Hematopoietic multipotent progenitor cell treated with erythropoietin and hydrocortisone succinate and interleukin-3 and kit ligand, for 6 days (in vitro differentiated cells): ENCODE results near the gene PIK3AP1.

Experiments
- DNase-seq: peaks from one replicate; pipeline ENCODE4 v3.0.0-alpha.2; 2015

Gene PIK3AP1

DNA sequence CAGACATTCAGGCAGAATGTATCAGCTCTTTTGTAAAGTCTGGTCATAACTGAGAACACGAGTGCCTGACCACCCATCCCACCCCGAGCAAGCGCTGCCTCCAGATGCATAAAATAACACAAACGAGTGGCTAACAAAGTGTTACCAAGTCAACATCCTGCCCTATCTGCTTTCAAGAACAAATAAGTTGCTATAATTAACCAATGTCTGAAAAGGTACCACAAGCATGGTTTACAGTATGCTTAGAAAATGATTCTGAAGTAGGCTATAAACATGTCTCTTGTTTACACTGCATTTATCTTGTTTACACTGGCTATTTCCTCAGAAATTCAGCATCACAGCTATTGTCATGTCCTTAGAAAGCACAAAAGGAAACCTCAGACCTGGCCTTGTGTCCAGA lies 49.5 kb downstream of the PIK3AP1 start:
- no peak for DNase-seq

DNA sequence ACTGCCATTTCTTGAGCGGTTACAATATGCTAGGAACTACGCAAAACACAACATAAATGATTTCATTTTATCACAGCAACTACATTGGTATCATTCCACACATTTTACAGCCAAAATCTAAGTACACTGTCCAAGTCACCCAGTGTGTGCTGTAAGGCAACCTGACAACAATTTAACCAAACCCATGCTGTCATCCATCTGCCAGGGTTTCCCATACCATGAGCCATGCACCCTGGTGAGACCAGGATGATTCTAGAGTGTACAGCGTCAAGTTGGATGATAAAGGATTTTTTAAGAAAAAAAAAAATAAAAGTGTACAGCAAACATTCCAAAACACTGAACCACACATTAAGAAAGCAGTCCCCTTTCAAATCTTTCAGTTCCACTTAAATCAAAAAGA lies 52.9 kb downstream of the PIK3AP1 start:
- DNase-seq: no peak

DNA sequence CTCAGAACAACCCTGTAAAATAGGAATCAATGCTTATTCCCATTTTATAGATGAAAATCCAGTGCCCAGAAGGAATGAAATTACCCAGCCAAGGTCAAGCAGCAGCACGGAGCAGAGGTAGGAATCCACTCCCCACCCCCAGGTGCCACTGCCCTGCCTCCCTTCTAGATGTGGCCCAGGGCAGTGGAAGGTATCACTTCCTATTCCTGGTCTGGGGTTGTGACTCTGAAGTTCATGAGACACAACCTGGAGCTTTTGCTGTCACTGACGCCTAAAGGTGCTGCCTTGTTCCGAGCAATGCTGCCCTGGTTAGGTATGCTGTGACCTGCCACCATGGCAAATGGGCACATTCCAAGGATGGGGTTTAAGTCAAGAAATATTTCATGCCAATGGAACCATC lies 53.6 kb downstream of the PIK3AP1 start:
- DNase-seq: no peak

DNA sequence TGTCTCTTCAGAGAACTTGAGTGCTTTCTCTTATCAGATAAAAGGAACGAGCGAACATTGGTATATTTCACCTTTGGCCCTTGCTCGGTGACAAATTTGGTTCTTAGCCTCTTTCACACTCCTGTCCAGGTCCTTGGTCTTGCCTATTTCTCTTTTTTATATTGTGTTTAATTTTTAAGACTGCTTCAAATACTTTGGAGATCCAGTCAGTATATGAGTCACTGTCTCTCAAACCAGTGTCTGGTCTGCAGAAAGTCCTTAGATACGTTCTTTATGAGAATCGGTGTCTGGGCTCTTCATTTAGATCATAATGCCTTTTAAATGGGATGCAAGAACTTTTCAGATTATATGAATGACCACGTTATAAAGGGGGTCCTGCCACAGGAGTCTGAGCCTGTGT lies 55.0 kb downstream of the PIK3AP1 start:
- no peak for DNase-seq

DNA sequence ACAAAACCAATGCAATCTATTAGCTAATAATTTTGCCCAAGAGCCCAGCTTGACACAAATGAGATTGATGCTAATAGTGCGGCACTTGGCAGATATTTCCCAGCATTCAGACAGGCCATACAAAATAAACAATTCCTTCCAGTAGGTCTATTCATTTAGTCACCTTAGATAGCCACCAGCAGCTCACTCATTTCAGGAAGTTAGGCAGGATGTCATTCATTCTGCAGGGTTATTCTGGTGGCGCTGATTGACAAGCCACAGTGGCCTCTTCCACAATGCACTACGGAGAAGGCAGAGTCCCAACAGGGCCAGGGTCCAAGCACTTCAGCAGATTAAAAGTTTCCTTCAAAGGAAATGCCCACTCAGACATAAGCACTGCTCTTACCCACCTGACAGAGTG lies 55.8 kb downstream of the PIK3AP1 start:
- no peak for DNase-seq

DNA sequence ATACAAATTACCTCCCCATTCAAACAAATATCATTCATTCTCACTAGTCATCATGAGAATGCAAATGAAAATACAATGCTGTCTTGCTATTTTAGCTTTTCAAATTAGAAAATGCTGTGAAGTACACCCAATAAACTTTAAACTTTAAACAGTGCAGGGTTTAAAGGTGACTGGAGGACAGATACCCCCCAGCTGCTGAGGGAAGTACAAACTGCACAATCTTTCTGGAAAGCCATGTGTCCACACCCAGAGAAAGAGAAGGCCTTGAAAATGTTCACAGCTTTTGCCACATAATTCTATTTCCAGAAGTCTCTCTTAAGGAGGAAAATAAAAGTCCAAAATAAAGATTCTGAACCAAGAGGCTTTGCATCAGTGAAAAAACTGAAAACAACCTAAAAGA lies 56.5 kb downstream of the PIK3AP1 start:
- no peak for DNase-seq

DNA sequence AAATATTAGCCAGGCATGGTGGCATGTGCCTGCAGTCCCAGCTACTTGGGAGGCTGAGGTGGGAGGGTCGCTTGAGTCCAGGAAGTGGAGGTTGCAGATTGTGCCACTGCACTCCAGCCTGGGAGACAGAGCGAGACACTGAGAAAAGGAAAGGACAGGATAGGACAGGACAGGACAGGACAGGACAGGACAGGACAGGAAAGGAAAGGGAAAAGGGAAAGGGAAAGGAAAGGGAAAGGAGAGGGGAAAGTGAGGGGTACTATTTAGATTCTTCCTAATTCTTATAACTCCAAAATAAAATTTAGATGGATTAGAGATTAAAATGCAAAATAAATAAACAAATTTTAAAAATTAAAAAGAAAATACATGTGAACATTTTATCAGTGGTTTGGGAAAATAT lies 58.7 kb downstream of the PIK3AP1 start:
- no peak for DNase-seq

DNA sequence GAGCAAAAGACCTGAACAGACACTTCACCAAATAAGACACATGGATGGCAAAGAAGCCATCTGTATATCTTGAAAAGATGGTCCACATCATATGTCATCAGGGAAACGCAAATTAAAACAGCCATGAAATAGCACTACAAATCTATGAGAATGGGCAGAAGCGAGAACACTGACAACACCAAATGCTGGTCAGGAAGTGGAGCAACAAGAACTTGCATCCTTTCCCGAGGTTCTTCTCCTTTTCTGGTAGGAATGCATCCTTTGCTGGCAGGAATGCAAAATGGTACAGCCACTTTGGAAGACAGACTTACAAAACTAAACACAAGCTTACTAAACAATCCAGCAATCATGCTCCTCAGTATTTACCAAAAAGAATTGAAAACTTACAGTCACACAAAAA lies 60.0 kb downstream of the PIK3AP1 start:
- DNase-seq: no peak

DNA sequence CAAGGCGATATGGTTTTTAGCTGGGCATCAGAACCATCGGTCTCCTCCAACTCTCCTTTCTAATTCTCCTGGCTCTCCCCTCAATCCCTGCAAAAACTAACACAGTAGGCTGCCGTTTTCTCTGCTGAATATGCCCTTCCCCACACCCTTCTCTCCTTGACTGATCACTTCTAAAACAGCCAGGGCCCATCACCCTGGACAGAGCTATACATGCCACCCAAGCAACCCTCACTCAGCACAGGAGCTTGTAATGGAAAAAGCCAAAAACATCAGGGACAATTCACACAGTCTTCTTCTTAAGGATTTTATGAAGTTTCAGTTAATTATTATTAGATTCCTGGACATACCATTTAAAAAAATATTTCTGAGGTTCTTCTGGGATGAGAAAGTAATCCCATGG lies 61.5 kb downstream of the PIK3AP1 start:
- DNase-seq: no peak

DNA sequence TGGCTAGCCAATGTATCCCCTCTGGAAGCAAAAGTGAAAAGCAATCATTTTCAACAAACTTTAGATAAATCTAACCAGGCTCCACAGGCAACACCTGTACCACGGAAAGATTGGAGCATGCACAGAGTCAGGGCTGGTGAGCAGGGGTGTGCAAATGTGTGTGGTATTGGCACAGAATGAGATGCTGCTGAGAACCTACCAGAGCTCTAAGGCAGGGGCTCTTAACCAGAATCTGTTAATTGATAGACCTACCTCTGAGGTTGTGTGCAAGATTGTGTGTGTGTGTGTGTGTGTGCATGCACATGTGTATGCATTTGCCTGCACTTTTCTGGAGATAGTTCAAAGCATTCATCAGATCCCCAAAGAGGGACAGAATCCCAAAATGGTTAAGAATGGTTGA lies 62.9 kb downstream of the PIK3AP1 start:
- DNase-seq: no peak

DNA sequence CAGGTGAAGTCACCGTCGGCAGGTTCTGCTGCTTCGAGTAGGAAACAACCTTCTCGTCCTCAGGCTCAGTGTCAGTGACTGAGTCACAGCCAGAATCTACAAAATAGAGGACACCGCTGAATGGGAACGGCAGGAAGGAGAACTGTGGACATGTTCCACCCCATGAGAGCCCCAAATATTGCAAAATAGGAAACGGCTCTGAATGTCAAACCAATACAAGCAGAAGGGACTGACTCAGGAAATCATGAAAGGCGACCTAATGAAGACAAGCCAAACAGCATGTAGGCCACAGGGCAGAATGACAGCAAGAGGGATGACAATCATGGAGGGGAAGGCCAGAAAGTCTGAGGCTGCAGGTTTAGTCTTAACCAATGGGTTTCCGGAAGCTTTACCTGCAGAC lies 63.5 kb downstream of the PIK3AP1 start:
- DNase-seq: peak; percentile 61

DNA sequence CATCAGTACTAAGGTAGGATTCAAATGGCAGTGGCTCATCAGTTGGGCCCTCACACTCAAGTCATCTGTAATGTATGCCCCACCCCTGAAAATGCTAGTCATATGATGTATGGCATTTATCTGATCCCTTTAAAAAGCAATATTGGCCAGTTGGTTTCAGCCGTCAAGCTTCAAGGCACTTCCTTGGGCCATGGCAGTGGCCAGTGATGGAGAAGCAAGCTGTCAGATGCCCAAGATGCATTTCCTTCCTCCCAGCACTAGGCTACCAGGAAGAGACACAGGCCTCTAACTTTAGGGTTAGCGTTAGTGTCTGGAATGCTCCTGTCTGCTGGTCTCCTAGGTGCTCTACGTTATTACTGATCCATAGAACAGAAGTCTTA lies 64.1 kb downstream of the PIK3AP1 start:
- DNase-seq: peak; percentile 56

DNA sequence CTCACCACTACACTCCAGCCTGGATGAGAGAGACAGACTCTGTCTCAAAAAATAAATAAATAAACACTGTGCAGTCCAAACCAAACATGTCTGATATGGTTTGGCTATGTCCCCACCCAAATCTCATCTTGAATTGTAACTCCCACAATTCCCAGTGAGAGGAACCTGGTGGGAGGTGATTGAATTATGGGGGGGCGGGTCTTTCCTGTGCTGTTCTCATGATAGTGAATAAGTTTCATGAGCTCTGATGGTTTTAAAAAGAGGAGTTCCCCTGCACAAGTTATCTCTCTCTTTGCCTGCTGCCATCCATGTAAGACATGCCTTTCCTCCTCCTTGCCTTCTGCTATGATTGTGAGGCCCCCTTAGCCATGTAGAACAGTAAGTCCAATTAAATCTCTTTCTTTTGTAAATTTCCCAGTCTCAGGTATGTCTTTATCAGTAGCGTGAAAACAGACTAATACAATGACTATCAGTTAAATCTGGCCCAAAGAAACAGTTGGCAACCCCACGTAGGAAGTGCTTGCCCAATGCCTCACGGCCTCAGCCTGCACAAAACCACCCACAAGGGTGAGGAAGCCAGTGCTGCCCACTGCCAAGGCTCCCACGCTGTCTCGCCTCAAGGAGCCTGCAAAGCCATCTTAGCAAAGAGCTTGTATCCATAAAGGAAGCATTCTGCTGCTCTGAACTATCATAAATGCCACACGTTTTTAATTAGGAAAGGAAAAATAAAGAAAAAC lies 64.7 kb downstream of the PIK3AP1 start:
- DNase-seq: peak; percentile 64

DNA sequence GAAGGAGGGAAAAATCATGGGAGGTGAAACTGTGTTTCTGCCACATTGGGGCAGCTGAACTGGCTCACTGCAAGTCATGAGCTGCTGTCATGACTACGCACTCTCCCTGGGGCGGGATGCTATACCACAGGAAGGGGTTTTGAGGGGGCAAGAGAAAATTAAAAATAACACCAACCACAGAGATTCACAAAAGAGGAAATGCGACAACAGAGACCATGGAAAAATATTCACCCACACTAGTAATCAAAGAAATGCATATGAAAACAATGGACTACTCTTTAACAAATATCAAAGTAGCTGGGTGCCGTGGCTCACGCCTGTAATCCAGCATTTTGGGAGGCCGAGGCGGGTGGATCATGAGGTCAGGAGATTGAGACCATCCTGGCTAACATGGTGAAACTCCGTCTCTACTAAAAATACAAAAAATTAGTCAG lies 68.3 kb downstream of the PIK3AP1 start:
- DNase-seq: peak; percentile 78

DNA sequence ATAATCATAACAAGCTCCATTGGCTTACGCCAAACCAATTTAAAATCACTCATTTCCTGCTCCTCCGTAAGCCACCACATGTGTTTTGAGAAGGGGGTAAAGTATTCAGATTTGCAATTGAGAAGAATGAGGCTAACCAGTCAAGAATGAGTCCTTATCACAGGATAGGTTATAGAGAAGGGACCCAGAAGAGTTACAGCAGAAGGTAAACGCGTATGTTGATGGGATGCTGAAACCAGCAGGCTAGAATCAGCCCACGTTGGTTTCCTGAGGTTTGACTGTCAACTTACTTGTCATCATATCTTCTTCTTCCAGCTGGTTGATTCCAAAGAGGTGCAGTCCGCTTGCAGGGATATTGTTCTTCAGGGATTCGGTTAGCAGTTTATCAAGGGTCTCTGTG lies 69.4 kb downstream of the PIK3AP1 start:
- DNase-seq: no peak

DNA sequence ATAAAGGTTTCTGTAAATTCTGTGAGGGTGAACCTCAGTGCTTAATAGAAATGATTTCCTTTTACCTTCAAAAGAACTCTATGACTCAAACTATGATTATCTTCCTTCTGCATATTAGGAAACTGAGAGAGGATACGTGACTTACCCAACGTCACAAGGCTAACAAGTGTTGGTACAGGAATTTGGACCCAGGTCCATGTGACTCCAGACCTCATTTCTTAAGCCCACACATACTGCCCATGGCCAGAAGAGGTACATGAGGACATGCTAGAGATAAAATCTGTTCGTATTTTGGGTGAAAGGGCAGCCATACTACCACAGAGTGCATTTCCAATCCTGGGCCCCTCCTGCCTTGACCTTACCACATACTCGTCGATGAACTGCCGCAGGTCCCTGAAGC lies 72.0 kb downstream of the PIK3AP1 start:
- no peak for DNase-seq

DNA sequence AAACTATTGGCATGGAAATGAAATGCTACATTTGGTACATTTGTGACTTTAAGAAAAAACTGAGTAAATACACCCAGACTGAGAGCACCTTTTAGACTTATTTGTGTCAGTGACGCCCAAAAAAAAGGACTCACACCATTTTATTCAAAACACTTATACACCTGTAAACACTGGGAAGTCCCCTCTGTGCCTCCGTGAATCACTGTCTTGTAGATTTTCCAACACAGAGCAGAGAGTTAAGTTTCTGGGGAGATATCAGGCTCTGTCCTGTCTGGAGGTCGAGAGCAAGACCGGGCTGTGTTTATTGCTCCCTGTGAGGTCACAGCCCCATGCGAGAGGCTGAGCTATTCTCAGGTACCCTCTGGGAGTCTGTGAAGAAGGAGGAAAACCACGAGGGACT lies 72.8 kb downstream of the PIK3AP1 start:
- no peak for DNase-seq

DNA sequence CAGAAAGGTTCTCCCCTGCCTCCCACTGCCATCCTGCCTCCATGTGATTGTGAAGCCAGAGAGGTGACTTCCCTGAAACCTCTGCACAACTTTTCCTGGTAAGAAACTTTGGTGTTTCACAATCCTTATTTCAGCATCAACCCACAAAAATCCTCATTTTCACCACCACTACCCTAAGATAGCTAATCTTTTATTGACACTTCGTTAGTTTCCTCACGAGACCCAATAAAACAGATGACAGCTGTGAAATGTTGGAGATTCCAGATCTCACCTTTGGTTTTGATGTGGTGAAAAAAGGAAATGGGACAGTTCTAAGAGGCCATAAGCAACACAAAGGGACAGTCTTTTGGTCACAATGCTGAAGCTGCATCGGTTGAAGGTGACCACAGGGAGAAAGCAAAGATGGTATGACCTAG lies 73.6 kb downstream of the PIK3AP1 start:
- peak; percentile 33 for DNase-seq

DNA sequence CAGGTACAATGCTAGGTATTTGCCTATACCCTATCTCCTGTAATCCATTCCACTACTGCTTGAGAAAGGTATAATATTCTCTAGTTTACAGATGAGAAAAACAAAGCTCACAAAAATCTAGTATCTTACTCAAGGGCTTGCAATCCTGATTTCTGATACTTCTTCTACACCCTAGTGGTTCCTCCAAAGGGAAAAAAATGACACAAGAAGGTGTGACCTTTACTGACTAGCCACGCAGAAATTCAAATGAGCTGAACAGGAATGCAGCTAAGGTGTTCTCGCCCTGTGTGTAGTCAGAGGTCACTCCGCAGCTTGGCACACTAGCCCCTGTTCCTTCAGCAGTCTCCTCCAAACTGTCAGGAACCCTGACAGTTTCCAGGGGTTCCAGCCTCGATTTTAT lies 74.0 kb downstream of the PIK3AP1 start:
- DNase-seq: no peak

DNA sequence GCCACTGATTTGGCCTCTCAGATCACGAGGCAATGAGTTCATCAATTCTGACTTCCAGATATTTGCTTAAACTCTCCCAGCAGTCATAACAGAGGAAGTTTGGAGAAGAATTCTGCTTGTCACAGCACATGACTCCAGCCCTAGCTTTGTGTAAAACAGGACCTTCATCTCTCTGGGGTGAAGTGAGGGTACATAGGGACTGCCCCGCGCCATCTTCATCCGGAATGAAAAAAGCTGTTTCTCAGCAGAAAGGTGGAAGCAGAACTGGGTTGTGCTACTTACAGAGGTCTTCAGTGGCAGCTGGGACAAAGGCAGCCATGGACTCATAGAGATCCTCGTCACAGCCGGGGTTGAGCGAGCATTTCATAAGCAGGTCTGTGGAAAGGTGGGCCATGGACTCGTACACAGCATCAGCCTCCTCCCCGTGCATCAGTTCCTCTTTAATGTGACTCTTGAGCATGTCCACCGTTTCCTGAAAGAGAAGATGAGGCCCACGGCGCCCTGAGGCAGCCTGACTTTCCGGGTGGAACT lies 75.1 kb downstream of the PIK3AP1 start:
- DNase-seq: no peak

DNA sequence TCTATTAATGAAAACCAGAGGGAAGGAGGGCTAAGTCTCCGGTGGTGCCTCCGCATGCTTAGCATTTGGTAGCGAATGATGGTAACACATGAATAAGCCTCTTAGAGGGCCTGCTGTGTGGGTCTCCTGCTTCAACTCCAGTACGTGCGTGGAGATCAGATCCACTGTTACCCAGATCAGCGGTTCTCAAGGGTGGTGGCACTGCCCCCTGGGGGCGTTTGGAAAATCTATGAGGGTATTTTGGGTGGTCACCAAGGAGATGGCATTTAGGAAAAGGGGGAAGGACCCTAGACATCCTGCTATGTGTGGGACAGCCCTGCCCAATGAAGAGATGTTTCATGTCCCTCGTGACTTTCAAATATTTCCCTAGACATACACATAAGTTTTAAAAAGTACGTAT lies 76.4 kb downstream of the PIK3AP1 start:
- DNase-seq: no peak

DNA sequence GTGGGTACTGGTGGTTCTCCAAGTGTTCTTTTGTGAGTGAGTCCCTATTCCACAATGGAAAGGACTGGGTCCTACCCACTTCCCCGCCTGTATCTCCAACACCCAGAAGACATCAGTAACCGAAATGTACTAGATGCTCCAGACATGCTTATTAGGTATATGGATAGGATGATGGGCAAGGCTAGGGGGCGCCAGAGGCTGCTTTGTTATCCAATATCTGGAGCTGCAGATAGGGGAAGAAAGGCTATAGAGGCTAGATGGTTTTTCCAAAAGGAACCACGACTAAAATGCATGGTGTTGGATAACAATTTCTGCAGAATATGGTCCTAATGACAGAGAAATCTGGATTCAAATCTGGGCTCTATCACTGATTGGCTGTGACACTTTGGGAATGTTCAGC lies 77.3 kb downstream of the PIK3AP1 start:
- DNase-seq: peak; percentile 96

DNA sequence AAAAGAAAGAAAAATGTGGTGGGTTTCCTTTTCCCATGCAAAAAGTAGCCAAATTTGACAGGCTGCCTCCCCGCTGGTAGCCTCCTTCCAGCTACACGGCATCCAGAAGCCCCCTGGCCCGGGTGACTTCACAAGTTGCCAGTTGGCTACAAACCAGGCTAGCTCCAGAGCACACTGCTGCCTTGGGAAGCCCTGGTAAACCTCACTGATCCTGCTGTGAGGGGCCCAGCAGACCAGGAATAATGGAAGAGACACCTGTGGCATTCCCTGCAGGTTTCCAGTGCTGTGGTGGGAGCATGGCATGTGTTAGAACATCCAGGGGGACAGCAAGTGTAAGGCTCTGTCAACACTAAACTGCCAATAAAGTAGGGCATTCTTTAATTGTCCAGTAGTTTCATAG lies 77.8 kb downstream of the PIK3AP1 start:
- DNase-seq: no peak

DNA sequence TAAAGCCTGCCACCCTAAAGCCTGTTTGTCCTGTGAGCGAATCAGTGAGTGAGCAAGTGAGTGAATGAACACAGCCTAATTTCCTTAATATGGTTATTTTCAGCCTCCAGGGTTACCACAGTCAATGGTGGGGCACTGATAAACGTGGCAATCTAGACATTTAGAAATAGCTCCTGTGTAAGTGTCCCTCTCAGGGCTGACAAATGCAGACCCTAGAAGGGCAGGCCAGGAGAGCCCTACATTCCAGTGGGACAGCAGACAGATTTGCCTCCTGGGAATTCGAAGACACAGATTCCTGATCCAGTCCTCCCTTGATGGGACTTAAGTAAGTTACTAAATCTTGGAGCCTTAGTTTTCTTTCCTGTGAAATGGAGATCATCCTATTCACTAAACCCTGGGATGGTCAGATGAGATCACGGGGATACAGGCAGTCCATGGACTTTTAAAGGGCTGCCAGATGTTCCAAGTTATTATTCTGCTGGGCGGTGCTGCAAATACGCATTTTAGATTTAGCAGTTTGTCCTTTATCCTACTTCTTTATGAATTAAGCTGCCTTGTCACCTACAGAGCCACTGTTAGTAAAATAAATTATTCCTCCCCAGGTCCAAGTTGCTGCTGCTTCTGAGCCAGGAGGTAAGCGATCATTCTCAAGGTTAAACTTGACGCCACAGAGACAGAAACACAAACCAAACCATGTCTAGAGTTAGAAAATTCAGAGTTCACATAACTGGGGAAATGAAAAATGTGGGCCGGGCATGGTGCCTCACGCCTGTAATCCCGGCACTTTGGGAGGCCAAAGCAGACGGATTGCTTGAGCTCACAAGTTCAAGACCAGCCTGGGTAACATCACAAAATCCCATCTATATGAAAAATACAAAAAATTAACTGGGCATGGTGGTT lies 78.7 kb downstream of the PIK3AP1 start:
- no peak for DNase-seq
